ENCODE data around the gene ABITRAM. TPM values are rescaled to one million over a fixed set of nuclear protein-coding genes. Genes with fewer than 3 reads are reported as not detected.
"Not testable (repeated sequence)": the region's sequence is repeated elsewhere in the genome, so short reads cannot be mapped to it uniquely, and the experiment has no call there.

ABITRAM gene
- total RNA-seq, 1 donor from 2014 or later, result 16.0 TPM

DNA sequence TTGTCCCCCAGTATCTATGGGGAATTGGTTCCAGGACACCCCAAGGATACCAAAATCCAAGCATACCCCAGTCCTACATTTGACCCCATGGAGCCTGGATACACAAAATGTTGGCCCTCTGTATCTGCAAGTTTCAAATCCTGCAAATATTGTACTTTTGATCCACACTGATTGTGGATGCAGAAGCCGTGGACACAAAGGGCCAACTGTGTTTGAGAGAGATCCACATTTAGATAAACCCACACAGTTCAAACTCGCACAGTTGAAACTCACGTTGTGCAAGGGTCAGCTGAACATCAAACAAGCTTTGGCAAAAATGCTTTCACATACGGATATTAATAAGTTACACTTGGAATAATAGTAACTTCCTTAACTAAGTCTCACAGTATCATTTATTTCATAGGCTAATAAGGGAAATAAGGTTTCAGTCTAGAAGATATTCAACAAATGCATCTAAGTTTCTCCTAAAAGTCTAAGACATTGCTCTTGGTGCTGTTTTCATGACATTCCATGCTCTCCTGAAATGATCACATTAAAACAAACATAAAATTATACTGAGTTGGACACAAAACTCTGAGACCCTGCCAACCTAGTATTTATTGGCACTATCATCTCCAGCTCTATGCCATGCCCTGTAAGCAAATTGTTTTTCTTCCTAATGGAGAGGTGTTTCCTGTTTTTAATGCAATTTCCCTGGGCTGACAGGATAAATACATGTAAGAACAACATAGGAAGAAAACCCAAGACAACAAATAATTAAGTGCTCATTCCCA lies 39.8 kb upstream of the ABITRAM start:
- intact Hi-C loops (cut with DNase I), result no loop called here

DNA sequence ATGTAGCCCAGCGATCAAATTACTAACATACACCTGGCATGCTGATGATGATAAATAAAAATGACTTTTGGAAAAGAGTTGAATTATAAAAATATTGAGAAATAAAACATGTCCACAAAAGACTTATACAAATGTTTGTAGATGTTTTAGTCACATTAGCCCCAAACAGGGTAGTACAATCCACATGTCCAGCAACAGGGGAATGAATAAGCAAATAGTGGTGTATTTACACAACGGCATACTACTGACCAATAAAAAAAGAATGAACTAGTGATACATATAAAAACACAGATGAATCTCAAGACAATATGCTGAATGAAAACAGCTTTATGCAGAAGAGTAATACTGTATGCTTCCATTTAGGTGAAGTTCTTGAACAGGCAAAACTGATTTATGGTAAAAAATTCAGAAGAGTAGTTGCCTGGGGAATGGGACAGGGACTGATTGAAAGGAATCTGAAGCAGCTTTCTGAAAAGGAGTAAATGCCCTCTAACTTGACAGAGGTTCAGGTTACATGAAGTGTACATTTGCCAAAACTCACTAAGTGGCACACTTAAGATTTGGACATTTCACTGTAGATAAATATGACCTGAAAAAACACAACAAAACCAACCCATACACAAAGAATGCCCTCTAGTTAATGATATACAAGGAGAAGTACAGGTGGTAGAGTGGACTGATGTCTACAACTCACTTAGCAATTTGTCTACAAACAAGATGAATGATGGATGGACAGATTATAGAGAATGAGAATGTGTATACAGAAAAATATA lies 36.7 kb upstream of the ABITRAM start:
- intact Hi-C loops (cut with DNase I), result no loop called here
- Histone ChIP-seq H3K36me3 (peaks cover 0 to 74% of the 10 kb centered on the region in 2 donors), H3K4me3 (no peak overlapping the region), H3K9me3 (no peaks in the 10 kb centered on the region), H3K4me1 (no peaks in the 10 kb centered on the region), H3K27ac (no peak overlapping the region), H3K27me3 (no peaks in the 10 kb centered on the region)
- no peak for DNase-seq (ENCODE audit: extremely low spot score in 2 of 2)
- TF ChIP-seq, protein P1, sequence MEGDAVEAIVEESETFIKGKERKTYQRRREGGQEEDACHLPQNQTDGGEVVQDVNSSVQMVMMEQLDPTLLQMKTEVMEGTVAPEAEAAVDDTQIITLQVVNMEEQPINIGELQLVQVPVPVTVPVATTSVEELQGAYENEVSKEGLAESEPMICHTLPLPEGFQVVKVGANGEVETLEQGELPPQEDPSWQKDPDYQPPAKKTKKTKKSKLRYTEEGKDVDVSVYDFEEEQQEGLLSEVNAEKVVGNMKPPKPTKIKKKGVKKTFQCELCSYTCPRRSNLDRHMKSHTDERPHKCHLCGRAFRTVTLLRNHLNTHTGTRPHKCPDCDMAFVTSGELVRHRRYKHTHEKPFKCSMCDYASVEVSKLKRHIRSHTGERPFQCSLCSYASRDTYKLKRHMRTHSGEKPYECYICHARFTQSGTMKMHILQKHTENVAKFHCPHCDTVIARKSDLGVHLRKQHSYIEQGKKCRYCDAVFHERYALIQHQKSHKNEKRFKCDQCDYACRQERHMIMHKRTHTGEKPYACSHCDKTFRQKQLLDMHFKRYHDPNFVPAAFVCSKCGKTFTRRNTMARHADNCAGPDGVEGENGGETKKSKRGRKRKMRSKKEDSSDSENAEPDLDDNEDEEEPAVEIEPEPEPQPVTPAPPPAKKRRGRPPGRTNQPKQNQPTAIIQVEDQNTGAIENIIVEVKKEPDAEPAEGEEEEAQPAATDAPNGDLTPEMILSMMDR (IDR thresholded peaks at IDR 0.05), result no peak
- TF ChIP-seq POLR2A (IDR thresholded peaks at IDR 0.05) (no peak), POLR2AphosphoS5 (IDR thresholded peaks at IDR 0.05; ENCODE audit: insufficient read depth in 1 of 2, low read depth in 1 of 2) (no peak)

More for the DNA sequence above, 39.8 kb upstream of the ABITRAM start:
- Histone ChIP-seq H3K9me3 (no peaks in the 10 kb centered on the region), H3K4me1 (no peaks in the 10 kb centered on the region), H3K27ac (no peak overlapping the region), H3K36me3 (peaks cover 0 to 86% of the 10 kb centered on the region in 2 donors), H3K27me3 (no peaks in the 10 kb centered on the region), H3K4me3 (no peak overlapping the region)
- TF ChIP-seq POLR2AphosphoS5 (IDR thresholded peaks at IDR 0.05; ENCODE audit: insufficient read depth in 1 of 2, low read depth in 1 of 2) (no peak), POLR2A (IDR thresholded peaks at IDR 0.05) (no peak)
- TF ChIP-seq, protein P1 (IDR thresholded peaks at IDR 0.05), result no peak
- no peak for DNase-seq (ENCODE audit: extremely low spot score in 2 of 2)

DNA sequence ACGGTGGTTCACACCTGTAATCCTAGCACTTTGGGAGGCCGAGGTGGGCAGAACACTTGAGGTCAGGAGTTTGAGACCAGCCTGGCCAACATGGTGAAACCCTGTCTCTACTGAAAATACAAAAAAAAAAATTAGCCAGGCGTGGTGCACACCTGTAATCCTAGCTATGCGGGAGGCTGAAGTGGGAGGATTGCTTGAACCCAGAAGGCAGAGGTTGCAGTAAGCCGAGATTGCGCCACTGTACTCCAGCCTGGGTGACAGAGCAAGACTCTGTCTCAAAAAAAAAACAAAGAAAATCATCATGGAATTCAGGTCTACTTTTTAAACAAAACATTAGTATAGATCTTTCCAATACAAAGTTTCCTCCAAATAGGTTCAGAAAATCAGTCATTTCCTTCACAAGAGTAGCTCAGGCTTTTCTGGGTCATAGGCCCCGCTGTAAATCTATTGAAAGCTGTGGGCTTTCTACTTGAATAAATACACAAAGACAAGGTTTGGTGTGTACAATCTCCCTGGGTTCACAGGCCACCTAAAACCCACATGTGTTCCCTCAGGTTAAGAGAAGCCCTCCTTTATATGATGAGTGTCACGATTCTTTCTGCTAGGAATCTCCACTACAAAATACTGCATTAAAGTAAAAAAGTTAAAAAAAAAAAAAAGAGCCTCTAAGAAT lies 35.0 kb upstream of the ABITRAM start:
- peaks cover 0 to 70% of the 10 kb centered on the region in 2 donors for H3K36me3 ChIP-seq
- H3K9me3 ChIP-seq; H3K4me1 ChIP-seq; H3K27me3 ChIP-seq; intact Hi-C loops (cut with DNase I); H3K4me3 ChIP-seq; H3K27ac ChIP-seq; DNase-seq (ENCODE audit: extremely low spot score in 2 of 2): not testable (repeated sequence)

DNA sequence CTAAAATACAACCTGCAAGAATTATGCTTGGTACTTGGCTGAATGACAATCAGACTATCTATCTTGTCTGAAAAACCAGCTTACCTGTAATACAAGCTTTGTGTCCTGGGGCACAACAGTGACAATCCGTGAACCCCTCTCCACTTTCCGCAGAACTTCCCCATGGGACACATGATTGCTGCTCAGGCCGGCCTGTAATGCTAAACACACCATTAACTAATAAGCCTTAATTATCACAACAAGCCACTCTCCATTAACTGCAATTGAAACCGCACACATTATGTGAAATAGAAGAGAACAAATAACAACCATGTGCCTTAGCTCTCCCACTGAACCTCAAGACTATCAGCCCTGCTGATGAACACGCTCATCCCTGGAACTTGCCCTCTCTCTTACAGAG lies 34.0 kb upstream of the ABITRAM start:
- intact Hi-C loops (cut with DNase I), result no loop called here
- Histone ChIP-seq H3K27ac (no peak overlapping the region), H3K4me3 (no peak overlapping the region), H3K4me1 (no peaks in the 10 kb centered on the region), H3K36me3 (peaks cover 0 to 74% of the 10 kb centered on the region in 2 donors), H3K27me3 (no peaks in the 10 kb centered on the region), H3K9me3 (no peaks in the 10 kb centered on the region)
- DNase-seq (ENCODE audit: extremely low spot score in 2 of 2), result no peak
- TF ChIP-seq POLR2AphosphoS5 (IDR thresholded peaks at IDR 0.05; ENCODE audit: insufficient read depth in 1 of 2, low read depth in 1 of 2) (no peak), POLR2A (IDR thresholded peaks at IDR 0.05) (no peak)
- TF ChIP-seq, protein P1 (IDR thresholded peaks at IDR 0.05), result no peak

DNA sequence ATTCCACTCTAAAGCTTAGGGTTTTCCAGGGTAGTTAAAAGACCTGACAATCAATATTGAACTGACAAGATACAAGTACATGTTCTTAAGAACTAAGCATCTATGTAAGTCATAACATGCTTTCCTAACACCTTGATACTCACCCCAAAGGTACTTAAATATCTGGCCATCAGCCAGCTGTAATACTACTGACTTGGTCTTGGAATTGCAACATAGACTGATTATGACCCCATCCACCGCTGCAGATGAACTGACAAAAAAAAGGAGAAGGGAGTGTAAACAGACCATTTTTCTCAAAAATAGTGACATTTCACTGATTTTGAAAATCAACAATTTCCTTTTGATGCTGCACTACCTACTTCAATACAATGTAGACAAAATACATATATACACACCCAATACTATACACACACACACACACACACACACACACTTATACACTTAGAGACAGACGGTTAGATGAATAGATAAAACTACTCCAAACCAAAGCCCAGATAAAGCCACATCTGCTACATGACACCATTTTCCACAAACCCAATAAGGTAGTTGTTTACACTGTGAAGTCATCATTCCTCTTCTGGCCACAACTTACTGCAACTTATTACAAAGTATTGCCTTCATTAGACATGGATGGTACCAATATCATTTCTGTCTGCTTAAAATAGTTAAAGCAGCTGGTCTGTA lies 30.6 kb upstream of the ABITRAM start:
- intact Hi-C loops (cut with DNase I), result no loop called here
- Histone ChIP-seq H3K27ac (no peak overlapping the region), H3K9me3 (no peaks in the 10 kb centered on the region), H3K4me1 (no peaks in the 10 kb centered on the region), H3K27me3 (no peaks in the 10 kb centered on the region), H3K4me3 (no peak overlapping the region), H3K36me3 (peaks cover 0 to 67% of the 10 kb centered on the region in 2 donors)
- DNase-seq (ENCODE audit: extremely low spot score in 2 of 2), result no peak
- TF ChIP-seq POLR2A (IDR thresholded peaks at IDR 0.05) (no peak), POLR2AphosphoS5 (IDR thresholded peaks at IDR 0.05; ENCODE audit: insufficient read depth in 1 of 2, low read depth in 1 of 2) (no peak)
- TF ChIP-seq, protein P1 (IDR thresholded peaks at IDR 0.05), result no peak
